ENCODE measurements around the gene PKD1.

GRCh38 chr16:2040041-2040786, 95.5 kb downstream of the PKD1 start:
- no peak for TF ChIP-seq GATA2 (IDR thresholded peaks at IDR 0.05; ENCODE audit: low read depth, low read length)
- TF ChIP-seq GATA3 (IDR thresholded peaks at IDR 0.05; ENCODE audit: low read depth, low read length): no peak
